Neural crest cell (in vitro differentiated cells): ENCODE data around the gene SEMA4D. TPM values are rescaled to one million over a fixed set of nuclear protein-coding genes. Genes with fewer than 3 reads are reported as not detected.

Source experiments
- DNase-seq: peaks from one replicate; pipeline ENCODE4 v3.0.0; 2021; ENCODE audit warnings: low read depth, mixed read lengths, low spot score
- H3K27ac Mint-ChIP-seq: one replicate; pipeline ENCODE4 v1.8.0; 2021; ENCODE audit warnings: mild to moderate bottlenecking, mixed read lengths; ENCODE audit not compliant: unreplicated experiment
- H3K27me3 Mint-ChIP-seq: 2 replicates; pipeline ENCODE4 v1.8.0; 2021; ENCODE audit warnings: low read depth, mild to moderate bottlenecking, mixed read lengths
- H3K36me3 Mint-ChIP-seq: 2 replicates; pipeline ENCODE4 v1.8.0; 2021; ENCODE audit warnings: low read depth, mild to moderate bottlenecking, mixed read lengths
- H3K4me1 Mint-ChIP-seq: 2 replicates; pipeline ENCODE4 v1.8.0; 2021; ENCODE audit warnings: mixed read lengths
- H3K4me3 Mint-ChIP-seq: one replicate; pipeline ENCODE4 v1.8.0; 2021; ENCODE audit warnings: mild to moderate bottlenecking, mixed read lengths
- H3K9me3 Mint-ChIP-seq: 2 replicates; pipeline ENCODE4 v1.8.0; 2021; ENCODE audit warnings: mixed read lengths
- total RNA-seq: library from RNA; stranded (reverse); gene quantifications from 2 replicates; pipeline ENCODE4 v1.2.1, GENCODE V29; 2021
- TF ChIP-seq, protein P1 (sequence below): fragments of 200-600 bp; sonication (generic); conservative IDR thresholded peaks from 2 replicates; pipeline ENCODE4 v1.5.0; 2021; ENCODE audit warnings: antibody characterized with exemption, mild to moderate bottlenecking

The SEMA4D gene
- total RNA-seq, 1 donor from 2014 or later = 33.5 TPM

DNA sequence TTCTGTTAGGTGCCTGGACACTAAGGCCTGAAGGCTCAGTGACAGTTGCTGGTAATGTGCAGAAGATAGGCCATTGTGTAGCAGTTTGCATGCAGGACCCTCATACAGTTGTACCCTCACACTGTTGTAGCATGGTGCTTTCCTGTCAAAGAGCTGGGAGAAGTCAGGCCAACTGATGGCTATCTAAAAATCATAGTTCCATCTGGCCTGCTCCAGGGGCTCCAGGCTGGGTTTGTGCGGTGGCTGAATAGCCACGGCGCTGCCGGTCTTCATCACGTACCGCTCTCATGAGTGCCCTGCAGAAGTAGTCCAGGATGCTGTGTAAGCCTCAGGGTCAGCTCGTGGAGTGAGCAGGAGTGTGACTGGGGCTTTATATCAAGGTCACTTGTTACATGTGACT lies 167.4 kb downstream of the SEMA4D start:
- H3K4me3 Mint-ChIP-seq = no peak overlapping the region
- no peaks in the 10 kb centered on the region for H3K4me1 Mint-ChIP-seq
- TF ChIP-seq, protein P1, sequence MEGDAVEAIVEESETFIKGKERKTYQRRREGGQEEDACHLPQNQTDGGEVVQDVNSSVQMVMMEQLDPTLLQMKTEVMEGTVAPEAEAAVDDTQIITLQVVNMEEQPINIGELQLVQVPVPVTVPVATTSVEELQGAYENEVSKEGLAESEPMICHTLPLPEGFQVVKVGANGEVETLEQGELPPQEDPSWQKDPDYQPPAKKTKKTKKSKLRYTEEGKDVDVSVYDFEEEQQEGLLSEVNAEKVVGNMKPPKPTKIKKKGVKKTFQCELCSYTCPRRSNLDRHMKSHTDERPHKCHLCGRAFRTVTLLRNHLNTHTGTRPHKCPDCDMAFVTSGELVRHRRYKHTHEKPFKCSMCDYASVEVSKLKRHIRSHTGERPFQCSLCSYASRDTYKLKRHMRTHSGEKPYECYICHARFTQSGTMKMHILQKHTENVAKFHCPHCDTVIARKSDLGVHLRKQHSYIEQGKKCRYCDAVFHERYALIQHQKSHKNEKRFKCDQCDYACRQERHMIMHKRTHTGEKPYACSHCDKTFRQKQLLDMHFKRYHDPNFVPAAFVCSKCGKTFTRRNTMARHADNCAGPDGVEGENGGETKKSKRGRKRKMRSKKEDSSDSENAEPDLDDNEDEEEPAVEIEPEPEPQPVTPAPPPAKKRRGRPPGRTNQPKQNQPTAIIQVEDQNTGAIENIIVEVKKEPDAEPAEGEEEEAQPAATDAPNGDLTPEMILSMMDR = no peak
- H3K27ac Mint-ChIP-seq = no peak overlapping the region
- no peaks in the 10 kb centered on the region for H3K27me3 Mint-ChIP-seq
- H3K36me3 Mint-ChIP-seq = peaks cover 21% of the 10 kb centered on the region
- DNase-seq = no peak
- H3K9me3 Mint-ChIP-seq = no peaks in the 10 kb centered on the region

DNA sequence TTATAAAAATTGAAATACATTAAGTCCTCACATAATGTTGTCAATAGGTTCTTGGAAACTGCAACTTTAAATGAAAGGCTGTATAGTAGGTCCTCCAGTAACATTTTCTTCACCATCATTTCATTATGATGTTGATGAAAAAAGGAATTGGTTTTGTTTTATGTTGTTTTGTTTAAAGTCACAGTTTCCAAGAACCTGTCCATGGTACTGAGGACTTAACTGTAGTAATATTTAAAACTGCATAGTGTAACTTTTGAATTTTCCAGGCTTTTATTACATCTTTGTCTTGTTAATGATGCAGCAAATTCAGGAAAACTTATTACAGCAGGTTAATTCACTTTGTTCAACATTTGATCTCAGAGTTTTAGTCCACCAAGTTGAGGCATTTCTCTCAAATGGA lies 168.0 kb downstream of the SEMA4D start:
- no peaks in the 10 kb centered on the region for H3K4me1 Mint-ChIP-seq
- DNase-seq = no peak
- no peaks in the 10 kb centered on the region for H3K27me3 Mint-ChIP-seq
- H3K36me3 Mint-ChIP-seq = peaks cover 21% of the 10 kb centered on the region
- H3K4me3 Mint-ChIP-seq = no peak overlapping the region
- no peaks in the 10 kb centered on the region for H3K9me3 Mint-ChIP-seq
- TF ChIP-seq, protein P1 = no peak
- H3K27ac Mint-ChIP-seq = no peak overlapping the region

DNA sequence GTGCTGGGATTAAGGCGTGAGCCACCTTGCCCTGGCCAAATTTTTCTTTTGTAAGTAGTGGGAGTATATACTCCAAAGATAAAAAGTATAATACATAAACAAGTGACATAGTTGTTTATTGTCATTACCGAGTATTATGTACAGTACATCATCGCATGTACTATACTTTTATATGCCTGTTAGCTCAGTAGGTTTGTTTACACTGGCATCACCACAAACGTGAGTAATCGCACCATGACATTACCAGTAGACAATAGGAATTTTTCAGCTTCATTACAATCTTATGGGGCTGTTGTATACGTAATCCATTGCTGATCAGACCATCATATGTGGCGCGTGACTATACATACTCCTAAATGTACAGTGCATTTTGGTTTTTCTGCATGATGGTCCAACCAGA lies 169.8 kb downstream of the SEMA4D start:
- Mint-ChIP-seq H3K9me3 (no peaks in the 10 kb centered on the region), H3K27ac (no peak overlapping the region), H3K27me3 (no peaks in the 10 kb centered on the region), H3K4me1 (peaks cover 2% of the 10 kb centered on the region), H3K4me3 (no peak overlapping the region), H3K36me3 (peaks cover 10% of the 10 kb centered on the region)
- no peak for DNase-seq
- TF ChIP-seq, protein P1 = no peak

GRCh38 chr9:89325733-89326132 lies 172.2 kb downstream of the SEMA4D start:
- no peak overlapping the region for H3K27ac Mint-ChIP-seq
- H3K4me1 Mint-ChIP-seq = peaks cover 15% of the 10 kb centered on the region
- no peak for DNase-seq
- no peak overlapping the region for H3K4me3 Mint-ChIP-seq
- no peaks in the 10 kb centered on the region for H3K9me3 Mint-ChIP-seq
- no peaks in the 10 kb centered on the region for H3K27me3 Mint-ChIP-seq
- TF ChIP-seq, protein P1 = no peak
- H3K36me3 Mint-ChIP-seq = peaks cover 5% of the 10 kb centered on the region

- H3K4me1 Mint-ChIP-seq = peaks cover 33% of the 10 kb centered on the region
- H3K9me3 Mint-ChIP-seq = no peaks in the 10 kb centered on the region
- peaks cover 3% of the 10 kb centered on the region for H3K27me3 Mint-ChIP-seq
- no peaks in the 10 kb centered on the region for H3K36me3 Mint-ChIP-seq
- DNase-seq = no peak
- H3K4me3 Mint-ChIP-seq = no peak overlapping the region
- H3K27ac Mint-ChIP-seq = no peak overlapping the region
- TF ChIP-seq, protein P1 = no peak
Observed at GRCh38 chr9:89323390-89323789, 174.5 kb downstream of the SEMA4D start.
